Progenitor cell of endocrine pancreas (in vitro differentiated cells): Measurements from ENCODE around the gene OR6C76. TPM values are rescaled to one million over a fixed set of nuclear protein-coding genes. Genes with fewer than 3 reads are reported as not detected.

Experiments used
- DNase-seq: peaks from one replicate; pipeline ENCODE4 v3.0.0; 2021; ENCODE audit warnings: low spot score; ENCODE audit not compliant: unreplicated experiment
- H3K27ac Mint-ChIP-seq: 2 replicates; pipeline ENCODE4 v1.8.0; 2021; ENCODE audit warnings: mild to moderate bottlenecking, moderate library complexity, mixed read lengths
- H3K27me3 Mint-ChIP-seq: 2 replicates; pipeline ENCODE4 v1.8.0; 2021; ENCODE audit warnings: mixed read lengths
- H3K36me3 Mint-ChIP-seq: 2 replicates; pipeline ENCODE4 v1.8.0; 2022; ENCODE audit warnings: mixed read lengths; ENCODE audit not compliant: insufficient read depth
- H3K4me1 Mint-ChIP-seq: 2 replicates; pipeline ENCODE4 v1.8.0; 2021; ENCODE audit warnings: low read depth, mixed read lengths
- H3K4me3 Mint-ChIP-seq: 2 replicates; pipeline ENCODE4 v1.8.0; 2021; ENCODE audit warnings: low read depth, mild to moderate bottlenecking, moderate library complexity, mixed read lengths
- H3K9me3 Mint-ChIP-seq: 2 replicates; pipeline ENCODE4 v1.8.0; 2021; ENCODE audit warnings: low read depth, mixed read lengths
- long read RNA-seq: library from polyadenylated mRNA; unstranded; transcript quantifications from one replicate; pipeline ENCODE4 v2.0.0, GENCODE V29; 2020
- total RNA-seq: library from RNA; stranded (reverse); gene quantifications from 2 replicates; pipeline ENCODE4 v1.2.1, GENCODE V29; 2021
- TF ChIP-seq, protein P1 (sequence below): fragments of 200-600 bp; sonication (generic); IDR thresholded peaks from one replicate; pipeline ENCODE4 v1.5.0; 2021; ENCODE audit warnings: antibody characterized with exemption, mild to moderate bottlenecking; ENCODE audit not compliant: unreplicated experiment

The OR6C76 gene
- total RNA-seq, result not detected in 2 replicates
- long read RNA-seq, result 0 reads

DNA sequence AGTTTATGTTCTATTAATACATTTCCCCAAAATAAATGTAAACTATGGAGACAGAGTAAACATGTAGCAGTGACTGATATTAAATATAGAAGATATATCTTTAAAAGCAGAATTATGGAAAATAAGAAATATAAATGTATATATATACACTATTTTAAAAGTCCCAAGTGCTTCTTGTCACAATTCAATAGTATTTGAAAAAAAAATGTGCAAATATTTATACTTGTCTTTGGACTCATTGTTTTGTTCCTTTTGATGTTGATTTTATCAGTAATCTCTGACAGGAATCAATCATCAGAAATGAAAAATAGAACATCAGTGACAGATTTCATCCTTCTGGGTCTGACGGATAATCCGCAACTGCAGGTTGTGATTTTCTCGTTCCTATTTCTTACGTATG lies at the start of gene OR6C76:
TSS of gene OR6C76 (plus strand) at position 301 of the 400 bp plus-strand sequence. CDS start at position 301, 0 bp downstream.
- no peak within 1 kb of the TSS for H3K27ac Mint-ChIP-seq
- no peak for DNase-seq
- H3K4me3 Mint-ChIP-seq, result no peak within 1 kb of the TSS
- no peaks in the 10 kb centered on the region for H3K9me3 Mint-ChIP-seq
- no peaks in the 10 kb centered on the region for H3K27me3 Mint-ChIP-seq
- TF ChIP-seq, protein P1, sequence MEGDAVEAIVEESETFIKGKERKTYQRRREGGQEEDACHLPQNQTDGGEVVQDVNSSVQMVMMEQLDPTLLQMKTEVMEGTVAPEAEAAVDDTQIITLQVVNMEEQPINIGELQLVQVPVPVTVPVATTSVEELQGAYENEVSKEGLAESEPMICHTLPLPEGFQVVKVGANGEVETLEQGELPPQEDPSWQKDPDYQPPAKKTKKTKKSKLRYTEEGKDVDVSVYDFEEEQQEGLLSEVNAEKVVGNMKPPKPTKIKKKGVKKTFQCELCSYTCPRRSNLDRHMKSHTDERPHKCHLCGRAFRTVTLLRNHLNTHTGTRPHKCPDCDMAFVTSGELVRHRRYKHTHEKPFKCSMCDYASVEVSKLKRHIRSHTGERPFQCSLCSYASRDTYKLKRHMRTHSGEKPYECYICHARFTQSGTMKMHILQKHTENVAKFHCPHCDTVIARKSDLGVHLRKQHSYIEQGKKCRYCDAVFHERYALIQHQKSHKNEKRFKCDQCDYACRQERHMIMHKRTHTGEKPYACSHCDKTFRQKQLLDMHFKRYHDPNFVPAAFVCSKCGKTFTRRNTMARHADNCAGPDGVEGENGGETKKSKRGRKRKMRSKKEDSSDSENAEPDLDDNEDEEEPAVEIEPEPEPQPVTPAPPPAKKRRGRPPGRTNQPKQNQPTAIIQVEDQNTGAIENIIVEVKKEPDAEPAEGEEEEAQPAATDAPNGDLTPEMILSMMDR, result no peak
- no peaks in the 10 kb centered on the region for H3K36me3 Mint-ChIP-seq
- H3K4me1 Mint-ChIP-seq, result peaks cover 1% of the 10 kb centered on the region

DNA sequence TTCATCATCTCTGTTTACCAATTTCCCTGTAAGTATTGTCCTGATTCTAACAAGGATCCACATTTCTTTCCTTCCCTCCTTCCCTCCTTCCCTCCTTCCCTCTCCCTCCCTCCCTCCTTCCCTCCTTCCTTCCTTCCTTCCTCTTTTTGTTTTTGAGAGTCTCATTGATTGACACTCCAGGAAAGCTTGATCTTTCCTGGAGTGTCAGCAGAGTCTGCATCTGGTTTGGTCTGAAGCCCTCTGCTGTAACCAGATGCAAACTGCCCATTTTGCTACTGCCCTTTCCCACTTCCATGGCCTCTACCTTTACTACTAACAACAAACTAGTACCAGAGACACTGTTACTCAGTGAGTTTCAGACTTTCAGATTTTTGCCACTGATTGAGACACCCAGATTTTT lies 40.2 kb upstream of the OR6C76 start:
- Mint-ChIP-seq H3K4me1 (no peaks in the 10 kb centered on the region), H3K9me3 (no peaks in the 10 kb centered on the region), H3K27ac (no peak overlapping the region), H3K4me3 (no peak overlapping the region), H3K36me3 (no peaks in the 10 kb centered on the region), H3K27me3 (no peaks in the 10 kb centered on the region)
- TF ChIP-seq, protein P1, result no peak
- no peak for DNase-seq

DNA sequence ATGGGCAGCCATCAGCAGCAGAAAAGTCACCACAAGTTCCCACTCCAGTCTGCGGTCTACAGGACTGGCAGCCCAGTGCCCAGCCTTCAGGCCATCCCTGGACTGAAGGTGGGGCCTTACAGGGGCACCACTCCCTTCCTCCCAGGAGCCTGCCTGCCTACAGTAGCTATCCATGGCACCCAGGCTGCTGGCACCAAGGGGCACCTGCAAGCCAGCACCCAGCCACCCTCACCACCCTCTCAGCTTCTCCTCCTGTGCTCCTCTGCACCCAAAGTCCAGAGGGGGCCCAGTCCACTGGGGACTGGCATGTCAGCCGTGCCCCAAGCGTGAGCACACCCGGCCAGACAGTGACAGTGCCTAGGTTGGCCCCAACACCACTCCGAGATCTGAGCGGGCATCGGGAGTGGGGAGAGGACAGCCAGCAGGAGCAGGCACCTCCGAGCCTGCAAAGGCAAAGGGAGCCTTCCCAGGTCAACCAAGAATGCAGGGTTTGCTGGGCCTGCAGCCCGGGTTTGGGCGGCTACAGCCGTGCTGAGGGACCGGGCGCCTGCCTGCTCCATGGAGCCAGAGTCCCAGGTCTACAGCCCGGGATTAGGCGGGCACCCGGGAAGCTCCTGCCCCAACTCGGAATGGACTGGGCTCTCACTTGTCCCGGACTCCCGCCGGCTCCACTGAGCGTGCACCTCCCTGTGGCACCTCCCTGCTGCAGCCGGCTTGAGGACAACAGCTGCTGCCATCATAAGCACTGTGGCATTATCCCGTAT lies 33.8 kb upstream of the OR6C76 start:
- no peaks in the 10 kb centered on the region for H3K9me3 Mint-ChIP-seq
- H3K36me3 Mint-ChIP-seq, result no peaks in the 10 kb centered on the region
- H3K27me3 Mint-ChIP-seq, result no peaks in the 10 kb centered on the region
- H3K4me3 Mint-ChIP-seq, result no peak overlapping the region
- DNase-seq, result no peak
- H3K4me1 Mint-ChIP-seq, result no peaks in the 10 kb centered on the region
- H3K27ac Mint-ChIP-seq, result no peak overlapping the region
- TF ChIP-seq, protein P1, result no peak

DNA sequence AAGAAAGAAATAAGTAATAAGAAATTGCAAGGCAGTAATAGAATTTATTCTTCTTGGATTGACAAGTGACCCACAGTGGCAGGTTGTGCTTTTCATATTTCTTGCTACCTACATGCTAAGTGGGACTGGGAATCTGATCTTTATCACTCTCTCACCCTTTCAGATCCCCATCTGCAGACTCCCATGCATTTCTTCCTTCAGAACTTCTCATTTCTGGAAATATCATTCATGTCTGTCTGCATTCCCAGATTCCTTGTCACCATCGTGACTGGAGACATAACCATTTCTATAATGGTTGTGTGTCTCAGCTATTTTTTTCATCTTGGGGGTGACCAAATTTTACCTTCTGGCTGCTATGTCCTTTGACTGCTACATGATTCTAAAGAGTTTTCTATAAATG lies 29.7 kb upstream of the OR6C76 start:
- no peaks in the 10 kb centered on the region for H3K36me3 Mint-ChIP-seq
- H3K4me1 Mint-ChIP-seq, result no peaks in the 10 kb centered on the region
- no peak for DNase-seq
- no peak overlapping the region for H3K4me3 Mint-ChIP-seq
- H3K9me3 Mint-ChIP-seq, result no peaks in the 10 kb centered on the region
- no peak overlapping the region for H3K27ac Mint-ChIP-seq
- no peaks in the 10 kb centered on the region for H3K27me3 Mint-ChIP-seq
- TF ChIP-seq, protein P1, result no peak

DNA sequence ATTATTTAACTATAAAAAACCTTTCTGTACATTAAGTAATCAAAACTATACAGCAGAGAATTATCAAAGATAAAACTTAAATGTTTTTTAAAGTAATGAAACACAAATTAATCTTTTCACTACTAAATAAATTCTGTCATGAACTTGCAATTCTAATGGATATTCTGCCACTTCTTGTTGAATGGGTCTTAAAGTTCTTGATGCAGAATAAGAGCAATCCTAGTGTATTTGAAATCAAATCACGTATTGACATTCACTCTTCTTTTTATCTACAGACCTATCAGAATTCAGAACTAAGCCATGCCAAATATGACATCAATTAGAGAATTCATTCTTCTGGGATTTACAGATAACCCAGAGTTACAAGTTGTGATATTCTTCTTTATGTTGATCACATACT lies 25.8 kb upstream of the OR6C76 start, which contains the start of gene OR6C65:
TSS of gene OR6C65 (plus strand) at position 301 of the 400 bp plus-strand sequence. CDS start at position 301, 0 bp downstream.
- Mint-ChIP-seq H3K4me1 (no peaks in the 10 kb centered on the region), H3K27ac (no peak within 1 kb of the TSS), H3K9me3 (peaks cover 5% of the 10 kb centered on the region), H3K4me3 (no peak within 1 kb of the TSS), H3K36me3 (no peaks in the 10 kb centered on the region), H3K27me3 (no peaks in the 10 kb centered on the region)
- no peak for DNase-seq
- TF ChIP-seq, protein P1, result no peak
